Prostate gland (tissue), 2 donors: ENCODE measurements around the gene PNMA8C.

ENCODE experiments used
- CTCF ChIP-seq, 4 experiments: fragments of 200-600 bp in 2 of 4; fragments of 450-650 bp in 2 of 4; sonication (generic) in 2 of 4; IDR thresholded peaks; 1 replicate in 3 of 4; 2 replicates in 1 of 4; pipeline ENCODE4 v1.5.1; 2016 to 2019; ENCODE audit warnings: antibody characterized with exemption in 4 of 4, mild to moderate bottlenecking in 2 of 4, moderate library complexity in 2 of 4
- POLR2A ChIP-seq: fragments of 450-650 bp; IDR thresholded peaks from one replicate; pipeline ENCODE4 v1.6.1; 2016; ENCODE audit warnings: antibody characterized with exemption, mild to moderate bottlenecking
- POLR2AphosphoS5 ChIP-seq: sonication (generic); formaldehyde crosslinking; IDR thresholded peaks from one replicate; pipeline ENCODE4 v1.6.1; 2017; ENCODE audit warnings: antibody characterized with exemption

DNA sequence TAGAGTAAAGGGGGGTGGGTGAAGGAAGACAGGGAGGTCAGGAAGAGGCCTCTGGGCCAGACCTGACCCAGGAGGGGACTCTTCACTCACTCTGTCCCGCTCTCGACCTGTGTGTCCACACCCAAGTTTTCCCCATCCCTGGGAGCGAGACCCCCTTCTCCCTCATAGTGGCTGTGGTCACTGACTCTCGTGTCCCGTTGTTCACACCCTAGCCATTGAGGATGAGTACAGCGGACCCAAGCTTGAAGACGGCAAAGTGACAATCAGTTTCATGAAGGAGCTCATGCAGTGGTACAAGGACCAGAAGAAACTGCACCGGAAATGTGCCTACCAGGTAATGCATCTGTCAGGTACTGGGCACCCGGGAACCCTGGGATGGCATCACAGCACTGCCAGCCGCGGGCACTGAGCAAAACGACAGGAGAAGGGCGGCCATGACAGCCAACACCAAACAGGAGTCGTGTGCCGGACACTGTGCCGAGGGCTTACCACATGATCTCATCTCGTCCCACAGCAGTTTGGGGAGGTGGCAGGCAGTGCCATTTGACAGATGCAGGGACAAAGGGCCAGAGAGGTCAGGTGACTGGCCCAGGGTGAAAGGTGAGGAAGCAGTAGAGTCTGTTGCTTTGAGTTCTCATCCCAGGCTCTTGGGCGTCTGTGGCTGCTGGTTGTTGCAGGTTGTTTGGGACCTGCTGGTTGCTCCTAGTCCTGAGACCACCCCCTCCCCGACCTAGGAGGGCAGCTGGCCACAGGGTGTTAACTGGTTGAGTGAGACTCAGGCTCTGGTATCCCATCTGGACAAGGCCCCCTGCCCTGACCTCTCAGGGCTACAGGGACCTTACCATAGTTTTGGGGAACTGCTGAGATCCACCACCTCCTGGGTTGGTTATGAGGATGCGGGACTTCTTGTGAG, 52.2 kb downstream of the PNMA8C start:
- TF ChIP-seq CTCF (IDR thresholded peaks at IDR 0.05) (no peak), POLR2A (no peak), POLR2AphosphoS5 (no peak)
